Measurements from ENCODE around the gene DNPEP. TPM values are rescaled to one million over a fixed set of nuclear protein-coding genes. Genes with fewer than 3 reads are reported as not detected.

DNPEP gene
- total RNA-seq, 2 donors from 2014 or later: 61.5 to 71.0 TPM

GRCh38 chr2:219426068-219426443 lies 38.3 kb upstream of the DNPEP start:
- H3K4me3 Mint-ChIP-seq: no peak overlapping the region
- DNase-seq (no peak), ATAC-seq (replicated peaks in 1 of 2) (no peak)
- H3K9me3 Mint-ChIP-seq: no peaks in the 10 kb centered on the region
- no peaks in the 10 kb centered on the region for H3K36me3 Mint-ChIP-seq (ENCODE audit: insufficient read depth in 2 of 2)
- H3K4me1 Mint-ChIP-seq (ENCODE audit: low read depth): no peaks in the 10 kb centered on the region
- H3K27me3 Mint-ChIP-seq (ENCODE audit: low read depth): peaks cover 5% of the 10 kb centered on the region
- no peak overlapping the region for H3K27ac Mint-ChIP-seq

- no peak overlapping the region for H3K4me3 Mint-ChIP-seq
- no peak for ATAC-seq (replicated peaks in 1 of 2)
- no peak for DNase-seq
- no peaks in the 10 kb centered on the region for H3K9me3 Mint-ChIP-seq
- no peaks in the 10 kb centered on the region for H3K36me3 Mint-ChIP-seq (ENCODE audit: insufficient read depth in 2 of 2)
- peaks cover 5% of the 10 kb centered on the region for H3K27me3 Mint-ChIP-seq (ENCODE audit: low read depth)
- H3K27ac Mint-ChIP-seq: no peak overlapping the region
- H3K4me1 Mint-ChIP-seq (ENCODE audit: low read depth): no peaks in the 10 kb centered on the region
Observed at GRCh38 chr2:219425238-219426067, 37.7 kb upstream of the DNPEP start.

GRCh38 chr2:219423652-219424377 lies 36.1 kb upstream of the DNPEP start:
- ATAC-seq (replicated peaks in 1 of 2) (no peak), DNase-seq (no peak)
- Mint-ChIP-seq H3K4me1 (ENCODE audit: low read depth) (no peaks in the 10 kb centered on the region), H3K4me3 (no peak overlapping the region), H3K27me3 (ENCODE audit: low read depth) (peaks cover 18% of the 10 kb centered on the region), H3K27ac (no peak overlapping the region), H3K9me3 (no peaks in the 10 kb centered on the region), H3K36me3 (ENCODE audit: insufficient read depth in 2 of 2) (no peaks in the 10 kb centered on the region)

GRCh38 chr2:219422952-219423534 lies 35.3 kb upstream of the DNPEP start:
- no peak for DNase-seq

GRCh38 chr2:219421323-219421722 lies 33.6 kb upstream of the DNPEP start:
- Mint-ChIP-seq H3K4me3 (no peak overlapping the region), H3K9me3 (no peaks in the 10 kb centered on the region), H3K27ac (no peak overlapping the region), H3K27me3 (ENCODE audit: low read depth) (peaks cover 24% of the 10 kb centered on the region), H3K36me3 (ENCODE audit: insufficient read depth in 2 of 2) (no peaks in the 10 kb centered on the region), H3K4me1 (ENCODE audit: low read depth) (no peaks in the 10 kb centered on the region)
- ATAC-seq (replicated peaks in 1 of 2): no peak
- no peak for DNase-seq

More at GRCh38 chr2:219422952-219423534, 35.3 kb upstream of the DNPEP start:
- Mint-ChIP-seq H3K4me1 (ENCODE audit: low read depth) (no peaks in the 10 kb centered on the region), H3K27me3 (ENCODE audit: low read depth) (peaks cover 20% of the 10 kb centered on the region), H3K27ac (no peak overlapping the region), H3K4me3 (no peak overlapping the region), H3K9me3 (no peaks in the 10 kb centered on the region), H3K36me3 (ENCODE audit: insufficient read depth in 2 of 2) (no peaks in the 10 kb centered on the region)
- no peak for ATAC-seq (replicated peaks in 1 of 2)

- H3K4me3 Mint-ChIP-seq: no peak overlapping the region
- H3K36me3 Mint-ChIP-seq (ENCODE audit: insufficient read depth in 2 of 2): no peaks in the 10 kb centered on the region
- peaks cover 27% of the 10 kb centered on the region for H3K27me3 Mint-ChIP-seq (ENCODE audit: low read depth)
Observed at GRCh38 chr2:219420687-219421086, 33.0 kb upstream of the DNPEP start.

GRCh38 chr2:219419331-219420197 lies 31.9 kb upstream of the DNPEP start:
- H3K4me3 Mint-ChIP-seq: no peak overlapping the region
- H3K36me3 Mint-ChIP-seq (ENCODE audit: insufficient read depth in 2 of 2): no peaks in the 10 kb centered on the region
- no peak overlapping the region for H3K27ac Mint-ChIP-seq
- no peaks in the 10 kb centered on the region for H3K9me3 Mint-ChIP-seq
- DNase-seq: no peak
- peaks cover 30% of the 10 kb centered on the region for H3K27me3 Mint-ChIP-seq (ENCODE audit: low read depth)
- no peak for ATAC-seq (replicated peaks in 1 of 2)
- H3K4me1 Mint-ChIP-seq (ENCODE audit: low read depth): no peaks in the 10 kb centered on the region

More at GRCh38 chr2:219420687-219421086, 33.0 kb upstream of the DNPEP start:
- H3K27ac Mint-ChIP-seq: no peak overlapping the region
- DNase-seq: no peak
- H3K4me1 Mint-ChIP-seq (ENCODE audit: low read depth): no peaks in the 10 kb centered on the region
- no peaks in the 10 kb centered on the region for H3K9me3 Mint-ChIP-seq
- no peak for ATAC-seq (replicated peaks in 1 of 2)

- Mint-ChIP-seq H3K4me1 (ENCODE audit: low read depth) (no peaks in the 10 kb centered on the region), H3K27ac (no peak overlapping the region), H3K4me3 (no peak overlapping the region), H3K9me3 (no peaks in the 10 kb centered on the region), H3K27me3 (ENCODE audit: low read depth) (peaks cover 30% of the 10 kb centered on the region), H3K36me3 (ENCODE audit: insufficient read depth in 2 of 2) (no peaks in the 10 kb centered on the region)
- ATAC-seq (replicated peaks in 1 of 2) (no peak), DNase-seq (no peak)
Observed at GRCh38 chr2:219419012-219419324, 31.3 kb upstream of the DNPEP start.

- H3K27ac Mint-ChIP-seq: no peak within 1 kb of the TSS
- DNase-seq (no peak), ATAC-seq (replicated peaks in 1 of 2) (no peak)
- H3K27me3 Mint-ChIP-seq (ENCODE audit: low read depth): peaks cover 30% of the 10 kb centered on the region
- no peaks in the 10 kb centered on the region for H3K9me3 Mint-ChIP-seq
- no peaks in the 10 kb centered on the region for H3K4me1 Mint-ChIP-seq (ENCODE audit: low read depth)
- no peak within 1 kb of the TSS for H3K4me3 Mint-ChIP-seq
- no peaks in the 10 kb centered on the region for H3K36me3 Mint-ChIP-seq (ENCODE audit: insufficient read depth in 2 of 2)
Observed at GRCh38 chr2:219418155-219419011, 30.7 kb upstream of the DNPEP start, which contains the start of gene DES. Gene DES, plus strand, starts transcription at chr2:219418377. Its CDS starts 86 bp downstream, at chr2:219418463.

GRCh38 chr2:219417374-219417773 lies 29.7 kb upstream of the DNPEP start:
- H3K36me3 Mint-ChIP-seq (ENCODE audit: insufficient read depth in 2 of 2): no peaks in the 10 kb centered on the region
- ATAC-seq (replicated peaks in 1 of 2): no peak
- peaks cover 30% of the 10 kb centered on the region for H3K27me3 Mint-ChIP-seq (ENCODE audit: low read depth)
- H3K9me3 Mint-ChIP-seq: peaks cover 0 to 1% of the 10 kb centered on the region in 2 donors
- H3K4me3 Mint-ChIP-seq: no peak overlapping the region
- H3K27ac Mint-ChIP-seq: no peak overlapping the region
- DNase-seq: no peak
- H3K4me1 Mint-ChIP-seq (ENCODE audit: low read depth): no peaks in the 10 kb centered on the region

GRCh38 chr2:219416938-219417337 lies 29.2 kb upstream of the DNPEP start:
- no peak overlapping the region for H3K4me3 Mint-ChIP-seq
- ATAC-seq (replicated peaks in 1 of 2): no peak
- DNase-seq: no peak
- no peak overlapping the region for H3K27ac Mint-ChIP-seq
- peaks cover 30% of the 10 kb centered on the region for H3K27me3 Mint-ChIP-seq (ENCODE audit: low read depth)
- H3K36me3 Mint-ChIP-seq (ENCODE audit: insufficient read depth in 2 of 2): no peaks in the 10 kb centered on the region
- H3K9me3 Mint-ChIP-seq: peaks cover 0 to 1% of the 10 kb centered on the region in 2 donors
- no peaks in the 10 kb centered on the region for H3K4me1 Mint-ChIP-seq (ENCODE audit: low read depth)

GRCh38 chr2:219416235-219416602 lies 28.5 kb upstream of the DNPEP start:
- Mint-ChIP-seq H3K27me3 (ENCODE audit: low read depth) (peaks cover 30% of the 10 kb centered on the region), H3K4me3 (no peak overlapping the region), H3K4me1 (ENCODE audit: low read depth) (no peaks in the 10 kb centered on the region), H3K9me3 (peaks cover 1 to 2% of the 10 kb centered on the region in 2 donors), H3K36me3 (ENCODE audit: insufficient read depth in 2 of 2) (peaks cover 0 to 2% of the 10 kb centered on the region in 2 donors), H3K27ac (no peak overlapping the region)
- ATAC-seq (replicated peaks in 1 of 2): no peak
- DNase-seq: no peak

Measured in activated T-cell treated with anti-CD3 and anti-CD28 coated beads, Interleukin-2, amount 50 U/mL, for 72 hours (primary cell).